Measurements from ENCODE around the gene TECR.

- TF ChIP-seq CTCF (IDR thresholded peaks at IDR 0.05) (peak; percentile 88 to 92 (median 90)), POLR2AphosphoS5 (IDR thresholded peaks at IDR 0.05) (no peak)
Observed at GRCh38 chr19:14556662-14557188, 27.3 kb downstream of the TECR start.
